WERI-Rb-1 (cell line): ENCODE data around the gene NTNG1.

ENCODE experiments used
- DNase-seq: peaks from one replicate; pipeline ENCODE4 v3.0.0-alpha.2; 2020
- H3K27ac ChIP-seq: fragments of 250-450 bp; sonication (Bioruptor Pico); 2 replicates; pipeline ENCODE4 v1.5.1; 2020; ENCODE audit warnings: mild to moderate bottlenecking, moderate library complexity
- H3K27me3 ChIP-seq: fragments of 250-450 bp; sonication (Bioruptor Pico); 2 replicates; pipeline ENCODE4 v1.5.1; 2021; ENCODE audit warnings: mild to moderate bottlenecking, low read depth, moderate library complexity; ENCODE audit not compliant: insufficient read depth, severe bottlenecking
- H3K36me3 ChIP-seq: fragments of 250-450 bp; sonication (Bioruptor Pico); 2 replicates; pipeline ENCODE4 v1.5.1; 2020; ENCODE audit warnings: mild to moderate bottlenecking, moderate library complexity
- H3K4me3 ChIP-seq: 2 replicates; pipeline ENCODE4 v1.5.1; 2011; ENCODE audit warnings: low read depth, mild to moderate bottlenecking, control low read depth, low read length
- H3K9me3 ChIP-seq: fragments of 250-450 bp; sonication (Bioruptor Pico); 2 replicates; pipeline ENCODE4 v1.5.1; 2021; ENCODE audit warnings: mild to moderate bottlenecking, moderate library complexity; ENCODE audit not compliant: severe bottlenecking
- TF ChIP-seq, protein P1 (sequence below): IDR thresholded peaks from 2 replicates; pipeline ENCODE4 v1.5.1; 2011; ENCODE audit warnings: low read depth, mild to moderate bottlenecking, control low read depth, inconsistent platforms, low read length

The NTNG1 gene

DNA sequence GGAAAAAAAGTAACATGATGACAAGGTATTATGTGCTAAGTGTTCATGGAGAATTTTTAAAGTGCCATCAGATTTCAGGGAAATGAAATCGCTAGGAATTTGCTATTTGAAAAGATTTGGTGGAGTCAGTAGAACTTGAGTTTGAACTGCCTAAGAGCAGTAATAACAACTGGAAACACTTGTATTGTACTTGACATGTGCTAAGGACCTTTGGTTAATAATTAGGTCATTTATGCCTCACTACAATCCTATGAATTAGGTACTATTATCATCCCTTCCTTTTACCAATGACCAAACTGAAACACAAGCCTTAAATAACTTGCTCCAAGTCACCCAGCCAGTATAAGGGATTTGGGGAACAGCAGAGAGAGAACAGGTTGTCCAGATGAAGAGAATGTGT is 133.4 kb downstream of the NTNG1 start:
- Histone ChIP-seq H3K36me3 (no peaks in the 10 kb centered on the region), H3K9me3 (no peaks in the 10 kb centered on the region), H3K4me3 (no peak overlapping the region), H3K27ac (no peak overlapping the region), H3K27me3 (no peaks in the 10 kb centered on the region)
- no peak for DNase-seq
- TF ChIP-seq, protein P1, sequence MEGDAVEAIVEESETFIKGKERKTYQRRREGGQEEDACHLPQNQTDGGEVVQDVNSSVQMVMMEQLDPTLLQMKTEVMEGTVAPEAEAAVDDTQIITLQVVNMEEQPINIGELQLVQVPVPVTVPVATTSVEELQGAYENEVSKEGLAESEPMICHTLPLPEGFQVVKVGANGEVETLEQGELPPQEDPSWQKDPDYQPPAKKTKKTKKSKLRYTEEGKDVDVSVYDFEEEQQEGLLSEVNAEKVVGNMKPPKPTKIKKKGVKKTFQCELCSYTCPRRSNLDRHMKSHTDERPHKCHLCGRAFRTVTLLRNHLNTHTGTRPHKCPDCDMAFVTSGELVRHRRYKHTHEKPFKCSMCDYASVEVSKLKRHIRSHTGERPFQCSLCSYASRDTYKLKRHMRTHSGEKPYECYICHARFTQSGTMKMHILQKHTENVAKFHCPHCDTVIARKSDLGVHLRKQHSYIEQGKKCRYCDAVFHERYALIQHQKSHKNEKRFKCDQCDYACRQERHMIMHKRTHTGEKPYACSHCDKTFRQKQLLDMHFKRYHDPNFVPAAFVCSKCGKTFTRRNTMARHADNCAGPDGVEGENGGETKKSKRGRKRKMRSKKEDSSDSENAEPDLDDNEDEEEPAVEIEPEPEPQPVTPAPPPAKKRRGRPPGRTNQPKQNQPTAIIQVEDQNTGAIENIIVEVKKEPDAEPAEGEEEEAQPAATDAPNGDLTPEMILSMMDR, result no peak

DNA sequence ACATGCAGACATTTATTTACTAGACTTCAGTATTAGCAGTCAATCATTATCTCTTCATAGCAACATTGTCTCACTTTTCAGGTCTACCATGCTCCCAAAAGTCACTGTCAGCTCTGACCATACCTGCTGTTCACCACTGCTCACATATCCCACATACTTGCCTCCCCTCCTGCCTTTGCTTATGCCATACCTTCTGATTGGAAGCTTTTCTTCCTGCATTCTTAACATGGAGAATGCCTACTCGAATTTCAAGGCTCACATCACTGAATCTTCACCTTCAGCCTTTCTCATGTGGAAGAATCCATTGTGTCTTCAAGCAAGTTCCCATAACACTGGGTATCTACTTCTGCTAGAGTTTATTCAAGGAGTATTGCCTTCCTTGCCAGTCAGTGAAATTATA is 135.4 kb downstream of the NTNG1 start:
- DNase-seq, result no peak
- no peak overlapping the region for H3K4me3 ChIP-seq
- no peaks in the 10 kb centered on the region for H3K36me3 ChIP-seq
- no peaks in the 10 kb centered on the region for H3K27me3 ChIP-seq
- H3K27ac ChIP-seq, result no peak overlapping the region
- H3K9me3 ChIP-seq, result no peaks in the 10 kb centered on the region
- TF ChIP-seq, protein P1, result no peak

DNA sequence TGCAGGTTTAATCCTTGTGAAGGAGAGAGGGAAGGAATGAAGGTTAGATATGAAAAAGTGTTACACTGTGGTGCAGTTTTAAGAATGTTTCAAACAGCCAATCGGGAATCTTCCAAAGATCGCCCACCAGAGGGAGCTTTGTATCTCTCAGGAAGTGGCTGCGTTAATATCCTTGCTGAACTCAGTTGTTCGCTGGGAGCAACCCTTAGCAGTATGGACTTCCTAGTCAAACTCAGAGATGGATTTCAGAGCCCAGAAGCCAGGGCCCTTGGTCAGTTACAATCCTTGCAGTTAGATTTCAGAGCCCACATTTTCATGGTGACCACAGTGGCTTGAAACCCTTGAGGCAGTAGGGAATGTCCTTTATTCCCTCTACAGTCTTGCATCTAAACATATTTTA is 136.2 kb downstream of the NTNG1 start:
- H3K9me3 ChIP-seq, result no peaks in the 10 kb centered on the region
- peak; percentile 74 for DNase-seq
- no peaks in the 10 kb centered on the region for H3K27me3 ChIP-seq
- no peak overlapping the region for H3K4me3 ChIP-seq
- TF ChIP-seq, protein P1, result peak; percentile 78
- no peak overlapping the region for H3K27ac ChIP-seq
- no peaks in the 10 kb centered on the region for H3K36me3 ChIP-seq

DNA sequence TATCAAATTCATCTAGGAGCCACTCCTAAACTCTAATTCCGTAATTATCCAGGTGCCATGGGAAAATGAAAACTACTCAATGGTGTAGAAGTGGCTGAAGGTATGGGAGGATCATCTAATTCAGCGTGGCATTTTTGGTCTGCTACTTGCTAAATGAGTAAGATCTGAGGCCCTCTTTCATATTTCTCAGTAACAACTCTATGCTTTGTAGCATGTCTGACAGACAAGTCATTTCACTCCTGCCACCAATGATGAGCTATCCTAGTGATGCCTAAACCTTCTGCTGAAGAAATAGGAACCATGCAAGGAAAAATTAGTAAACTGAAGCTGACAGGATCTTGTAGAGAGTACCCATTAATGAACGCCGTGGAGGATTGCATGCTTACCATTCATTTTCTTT is 145.3 kb downstream of the NTNG1 start:
- Histone ChIP-seq H3K36me3 (no peaks in the 10 kb centered on the region), H3K4me3 (no peak overlapping the region), H3K9me3 (no peaks in the 10 kb centered on the region), H3K27me3 (no peaks in the 10 kb centered on the region), H3K27ac (no peak overlapping the region)
- TF ChIP-seq, protein P1, result no peak
- DNase-seq, result no peak

DNA sequence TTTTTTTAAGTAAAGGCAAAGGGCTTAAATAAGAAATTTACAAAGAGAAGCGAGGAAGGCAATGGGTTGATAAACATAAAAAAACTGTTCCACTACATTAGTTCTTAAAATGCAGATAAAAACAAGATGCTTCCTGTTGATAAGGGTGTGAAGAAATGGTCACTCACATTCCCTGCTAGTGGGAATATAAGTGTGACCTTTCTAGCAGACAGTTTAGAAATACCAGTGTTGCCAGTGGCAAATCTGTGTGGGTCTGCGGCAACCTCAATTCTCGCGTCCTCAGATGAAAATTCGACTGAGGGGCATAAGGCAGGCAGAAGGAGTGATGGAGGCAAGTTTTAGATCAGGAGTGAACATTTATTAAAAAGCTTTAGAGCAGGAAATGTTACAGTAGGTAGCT is 151.1 kb downstream of the NTNG1 start:
- no peaks in the 10 kb centered on the region for H3K36me3 ChIP-seq
- TF ChIP-seq, protein P1, result no peak
- H3K27me3 ChIP-seq, result no peaks in the 10 kb centered on the region
- no peaks in the 10 kb centered on the region for H3K9me3 ChIP-seq
- no peak for DNase-seq
- H3K27ac ChIP-seq, result no peak overlapping the region
- no peak overlapping the region for H3K4me3 ChIP-seq

DNA sequence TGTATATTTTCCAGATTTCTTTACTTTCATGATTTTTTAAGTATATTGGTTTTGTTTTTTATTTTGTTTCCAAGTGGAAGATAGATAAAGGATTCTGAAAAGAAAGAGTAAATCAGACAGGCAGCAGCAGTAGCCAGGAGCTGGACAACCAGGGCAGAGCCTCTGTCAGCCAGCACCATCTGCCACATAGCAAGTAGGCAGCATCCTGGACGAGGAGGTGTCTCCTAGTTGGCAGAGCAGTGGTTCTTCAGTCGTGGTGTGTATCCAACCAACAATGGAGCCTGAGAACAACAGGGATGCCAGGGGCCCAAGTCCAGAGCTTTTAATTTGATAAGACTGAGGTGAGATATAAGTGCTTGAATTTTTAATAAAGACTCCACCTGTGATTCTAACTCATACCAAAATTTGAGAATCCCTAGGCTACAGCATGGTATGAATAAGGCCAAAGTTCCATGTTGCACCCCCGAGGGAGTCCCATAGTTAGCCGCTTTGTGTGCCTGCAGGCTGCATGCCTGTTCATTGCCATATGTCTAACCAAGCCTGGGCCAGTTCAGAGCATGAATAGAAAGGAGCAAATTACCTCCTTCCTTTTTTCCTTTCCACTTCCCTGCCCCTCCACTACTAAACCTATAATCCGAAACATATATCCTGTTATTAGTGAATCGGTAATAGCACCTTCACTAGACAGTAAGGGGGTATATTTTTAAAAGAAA is 153.2 kb downstream of the NTNG1 start:
- Histone ChIP-seq H3K4me3 (no peak overlapping the region), H3K27me3 (no peaks in the 10 kb centered on the region), H3K9me3 (no peaks in the 10 kb centered on the region), H3K36me3 (no peaks in the 10 kb centered on the region), H3K27ac (peak overlapping the region; percentile 19)
- peak; percentile 50 for DNase-seq
- TF ChIP-seq, protein P1, result no peak
